HepG2 (cell line): Measurements from ENCODE around the gene BRD2. TPM values are rescaled to one million over a fixed set of nuclear protein-coding genes. Genes with fewer than 3 reads are reported as not detected.
A peak's percentile ranks its signal among the peaks of the same experiment; 100 is the strongest.

Experiments used
- HDAC1 ChIP-seq: sonication (generic); formaldehyde crosslinking; IDR thresholded peaks from 2 replicates; pipeline ENCODE4 v1.5.1; 2020; ENCODE audit warnings: mild to moderate bottlenecking, missing genetic modification reagents
- HNF4G ChIP-seq, 2 experiments: sonication (generic) in 1 of 2; formaldehyde crosslinking in 1 of 2; IDR thresholded peaks; 2 replicates each; pipeline versions ENCODE4 v1.4.0 to v1.6.1; 2011 to 2020; ENCODE audit warnings: borderline replicate concordance in 2 of 2, low read depth in 2 of 2, mild to moderate bottlenecking in 2 of 2, low read length in 1 of 2, missing genetic modification reagents in 1 of 2, moderate library complexity in 1 of 2
- KDM5A ChIP-seq: fragments of 200-600 bp; sonication (generic); IDR thresholded peaks from 2 replicates; pipeline ENCODE4 v1.7.0; 2018; ENCODE audit warnings: antibody characterized with exemption, mild to moderate bottlenecking, low read length, borderline replicate concordance
- KLF16 ChIP-seq, 2 experiments: sonication (generic) in 1 of 2; formaldehyde crosslinking in 1 of 2; IDR thresholded peaks; 2 replicates each; pipeline versions ENCODE4 v1.6.1 to v1.8.0; 2016 to 2023; ENCODE audit warnings: missing genetic modification reagents in 2 of 2, missing compliant biosample characterization in 1 of 2
- MEIS2 ChIP-seq: sonication (generic); formaldehyde crosslinking; IDR thresholded peaks from 2 replicates; pipeline ENCODE4 v1.9.0; 2021; ENCODE audit warnings: mild to moderate bottlenecking, missing genetic modification reagents
- NFYB ChIP-seq: sonication (generic); formaldehyde crosslinking; IDR thresholded peaks from 2 replicates; pipeline ENCODE4 v1.4.0; 2020; ENCODE audit warnings: missing genetic modification reagents
- PRPF4 ChIP-seq: fragments of 200-400 bp; formaldehyde crosslinking; IDR thresholded peaks from 2 replicates; pipeline ENCODE4 v1.6.1; 2016; ENCODE audit warnings: low read length, low read depth; ENCODE audit not compliant: poor library complexity, severe bottlenecking
- TEAD2 ChIP-seq: sonication (generic); formaldehyde crosslinking; IDR thresholded peaks from 2 replicates; pipeline ENCODE4 v1.9.0; 2021; ENCODE audit warnings: missing genetic modification reagents
- U2AF1 ChIP-seq: fragments of 200-400 bp; formaldehyde crosslinking; optimal IDR thresholded peaks from 2 replicates; pipeline ENCODE3; 2017; ENCODE audit warnings: mild to moderate bottlenecking, low read depth, low read length
- ZMAT3 ChIP-seq: sonication (generic); formaldehyde crosslinking; conservative IDR thresholded peaks from 2 replicates; pipeline ENCODE4 v1.7.0; 2021; ENCODE audit warnings: missing genetic modification reagents
- ZNF33B ChIP-seq: sonication (generic); formaldehyde crosslinking; IDR thresholded peaks from 2 replicates; pipeline ENCODE4 v1.5.1; 2020; ENCODE audit warnings: mild to moderate bottlenecking, missing genetic modification reagents
- ZNF570 ChIP-seq: sonication (generic); formaldehyde crosslinking; IDR thresholded peaks from 2 replicates; pipeline ENCODE4 v1.4.0; 2020; ENCODE audit warnings: mild to moderate bottlenecking, missing genetic modification reagents, borderline replicate concordance
- ZNF598 ChIP-seq: sonication (generic); formaldehyde crosslinking; IDR thresholded peaks from 2 replicates; pipeline ENCODE4 v1.5.1; 2020; ENCODE audit warnings: mild to moderate bottlenecking, missing genetic modification reagents, borderline replicate concordance
- ZNF607 ChIP-seq: sonication (generic); formaldehyde crosslinking; IDR thresholded peaks from 2 replicates; pipeline ENCODE4 v1.5.1; 2020; ENCODE audit warnings: missing genetic modification reagents, mild to moderate bottlenecking, borderline replicate concordance
- ZNF768 ChIP-seq: sonication (generic); formaldehyde crosslinking; IDR thresholded peaks from 2 replicates; pipeline ENCODE4 v1.4.0; 2020; ENCODE audit warnings: missing genetic modification reagents
- ZNF792 ChIP-seq: IDR thresholded peaks from 2 replicates; pipeline ENCODE4 v1.6.1; 2016
- ZSCAN31 ChIP-seq: sonication (generic); formaldehyde crosslinking; IDR thresholded peaks from 2 replicates; pipeline ENCODE4 v1.5.0; 2020; ENCODE audit warnings: low read depth, mild to moderate bottlenecking, missing genetic modification reagents
- polyA plus RNA-seq, 8 experiments: library from polyadenylated mRNA; depleted of rRNA in 3 of 8; stranded (reverse) in 7 of 8; unstranded in 1 of 8; fragments of >200 nt; fragmentation: Illumina TruSeq in 4 of 8; extraction: Trizol in 4 of 8; gene quantifications; 2 replicates each; pipeline versions ENCODE4 v1.2.1 to v1.2.3, GENCODE V29; 2011 to 2016; ENCODE audit warnings: low read depth in 4 of 8, missing spikeins in 1 of 8, mixed read lengths in 1 of 8; ENCODE audit not compliant: insufficient read depth in 1 of 8
- total RNA-seq, 5 experiments: library from RNA; depleted of rRNA; stranded (reverse); fragments of >200 nt; fragmentation: Illumina TruSeq; extraction: Trizol; gene quantifications; 2 replicates each; pipeline ENCODE4 v1.2.3, GENCODE V29; 2016; ENCODE audit warnings: low read depth in 1 of 5
- TF ChIP-seq, protein P1 (sequence below): sonication (generic); formaldehyde crosslinking; IDR thresholded peaks from 2 replicates; pipeline ENCODE4 v1.4.0; 2020; ENCODE audit warnings: missing genetic modification reagents
- TF ChIP-seq, protein P2 (sequence below): sonication (generic); formaldehyde crosslinking; IDR thresholded peaks from 2 replicates; pipeline ENCODE4 v1.4.0; 2020; ENCODE audit warnings: missing genetic modification reagents
- TF ChIP-seq, protein P3 (sequence below): sonication (generic); formaldehyde crosslinking; IDR thresholded peaks from 2 replicates; pipeline ENCODE4 v1.4.0; 2020; ENCODE audit warnings: mild to moderate bottlenecking, low read depth, missing genetic modification reagents
- TF ChIP-seq, protein P4 (sequence below): IDR thresholded peaks from 2 replicates; pipeline ENCODE4 v1.6.1; 2016

Gene BRD2
- total and polyA plus RNA-seq, 2 of the 13 experiments (the other 11 are each of a cell fraction or from before 2014, with no cell fraction given), result 143 to 202 TPM

DNA sequence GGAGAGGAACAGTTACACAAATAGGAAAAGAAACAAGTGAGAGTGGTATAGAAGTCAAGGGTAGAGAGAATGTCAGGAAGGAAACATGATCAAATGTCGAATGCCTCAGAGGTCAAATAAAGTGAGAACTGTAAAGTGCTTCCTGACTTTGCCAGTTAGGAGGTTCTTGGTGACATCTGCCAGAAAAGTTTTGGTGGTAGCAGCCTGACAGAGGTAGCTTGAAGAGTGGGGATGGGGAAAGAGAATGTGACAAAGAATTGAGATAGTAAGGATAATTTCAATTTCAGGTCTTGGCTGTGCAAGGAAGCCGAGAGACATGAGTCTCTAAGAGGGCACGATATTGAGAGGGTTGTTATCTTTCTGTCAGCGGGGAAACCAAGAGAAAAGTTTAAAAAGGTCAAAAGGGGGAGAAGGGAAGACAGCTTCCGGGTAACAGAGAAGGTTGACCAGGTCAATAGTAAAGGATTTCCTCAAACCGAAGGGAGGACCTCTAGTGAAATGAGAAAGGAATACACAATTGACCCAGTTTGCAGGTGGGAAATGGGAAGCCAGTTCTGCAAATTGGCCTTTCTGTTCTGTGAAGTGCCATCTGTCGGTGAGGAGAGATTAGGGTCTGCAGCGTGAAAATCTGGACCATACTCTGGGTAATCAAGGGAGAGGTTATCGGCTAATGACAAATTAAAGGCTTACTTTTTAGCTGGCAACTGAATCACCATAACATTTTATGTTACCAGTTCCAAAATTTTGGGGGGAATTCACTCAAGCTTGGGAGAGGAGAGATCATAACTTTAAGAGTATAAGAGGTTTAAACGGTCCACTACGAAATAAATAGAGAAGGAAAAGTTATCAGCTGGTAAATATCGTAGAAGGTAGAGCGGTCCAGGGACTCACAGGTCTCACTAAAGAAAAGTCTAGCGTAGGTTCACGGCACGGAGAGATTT, 973 bp upstream of the BRD2 start (continued):
- TF ChIP-seq, protein P1, sequence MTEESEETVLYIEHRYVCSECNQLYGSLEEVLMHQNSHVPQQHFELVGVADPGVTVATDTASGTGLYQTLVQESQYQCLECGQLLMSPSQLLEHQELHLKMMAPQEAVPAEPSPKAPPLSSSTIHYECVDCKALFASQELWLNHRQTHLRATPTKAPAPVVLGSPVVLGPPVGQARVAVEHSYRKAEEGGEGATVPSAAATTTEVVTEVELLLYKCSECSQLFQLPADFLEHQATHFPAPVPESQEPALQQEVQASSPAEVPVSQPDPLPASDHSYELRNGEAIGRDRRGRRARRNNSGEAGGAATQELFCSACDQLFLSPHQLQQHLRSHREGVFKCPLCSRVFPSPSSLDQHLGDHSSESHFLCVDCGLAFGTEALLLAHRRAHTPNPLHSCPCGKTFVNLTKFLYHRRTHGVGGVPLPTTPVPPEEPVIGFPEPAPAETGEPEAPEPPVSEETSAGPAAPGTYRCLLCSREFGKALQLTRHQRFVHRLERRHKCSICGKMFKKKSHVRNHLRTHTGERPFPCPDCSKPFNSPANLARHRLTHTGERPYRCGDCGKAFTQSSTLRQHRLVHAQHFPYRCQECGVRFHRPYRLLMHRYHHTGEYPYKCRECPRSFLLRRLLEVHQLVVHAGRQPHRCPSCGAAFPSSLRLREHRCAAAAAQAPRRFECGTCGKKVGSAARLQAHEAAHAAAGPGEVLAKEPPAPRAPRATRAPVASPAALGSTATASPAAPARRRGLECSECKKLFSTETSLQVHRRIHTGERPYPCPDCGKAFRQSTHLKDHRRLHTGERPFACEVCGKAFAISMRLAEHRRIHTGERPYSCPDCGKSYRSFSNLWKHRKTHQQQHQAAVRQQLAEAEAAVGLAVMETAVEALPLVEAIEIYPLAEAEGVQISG, result peak; percentile 60
- TF ChIP-seq ZNF607 (CRISPR knock-in tag), result 0 out of 2 replicates have a peak, but pooled peaks have one; percentile 47
- no peak for TF ChIP-seq ZMAT3 (CRISPR knock-in tag)
- TF ChIP-seq U2AF1, result peak; percentile 5
- no peak for TF ChIP-seq ZNF792 (CRISPR knock-in tag)
- no peak for TF ChIP-seq HNF4G (IDR thresholded peaks at IDR 0.05; ENCODE audit: borderline replicate concordance, low read depth, low read length)
- TF ChIP-seq HNF4G (CRISPR knock-in tag; IDR thresholded peaks at IDR 0.05; ENCODE audit: borderline replicate concordance, low read depth), result no peak
- no peak for TF ChIP-seq ZNF598 (CRISPR knock-in tag)
- TF ChIP-seq HDAC1, result peak; percentile 34
- no peak for TF ChIP-seq KDM5A
- TF ChIP-seq, protein P2, sequence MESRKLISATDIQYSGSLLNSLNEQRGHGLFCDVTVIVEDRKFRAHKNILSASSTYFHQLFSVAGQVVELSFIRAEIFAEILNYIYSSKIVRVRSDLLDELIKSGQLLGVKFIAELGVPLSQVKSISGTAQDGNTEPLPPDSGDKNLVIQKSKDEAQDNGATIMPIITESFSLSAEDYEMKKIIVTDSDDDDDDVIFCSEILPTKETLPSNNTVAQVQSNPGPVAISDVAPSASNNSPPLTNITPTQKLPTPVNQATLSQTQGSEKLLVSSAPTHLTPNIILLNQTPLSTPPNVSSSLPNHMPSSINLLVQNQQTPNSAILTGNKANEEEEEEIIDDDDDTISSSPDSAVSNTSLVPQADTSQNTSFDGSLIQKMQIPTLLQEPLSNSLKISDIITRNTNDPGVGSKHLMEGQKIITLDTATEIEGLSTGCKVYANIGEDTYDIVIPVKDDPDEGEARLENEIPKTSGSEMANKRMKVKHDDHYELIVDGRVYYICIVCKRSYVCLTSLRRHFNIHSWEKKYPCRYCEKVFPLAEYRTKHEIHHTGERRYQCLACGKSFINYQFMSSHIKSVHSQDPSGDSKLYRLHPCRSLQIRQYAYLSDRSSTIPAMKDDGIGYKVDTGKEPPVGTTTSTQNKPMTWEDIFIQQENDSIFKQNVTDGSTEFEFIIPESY (CRISPR knock-in tag), result no peak
- TF ChIP-seq ZNF33B (CRISPR knock-in tag), result no peak
- no peak for TF ChIP-seq PRPF4
- TF ChIP-seq ZNF768 (CRISPR knock-in tag), result no peak
- 0 out of 2 replicates have a peak, but pooled peaks have one; percentile 40 for TF ChIP-seq MEIS2 (CRISPR knock-in tag)
- no peak for TF ChIP-seq ZNF570 (CRISPR knock-in tag)
- TF ChIP-seq, protein P3, sequence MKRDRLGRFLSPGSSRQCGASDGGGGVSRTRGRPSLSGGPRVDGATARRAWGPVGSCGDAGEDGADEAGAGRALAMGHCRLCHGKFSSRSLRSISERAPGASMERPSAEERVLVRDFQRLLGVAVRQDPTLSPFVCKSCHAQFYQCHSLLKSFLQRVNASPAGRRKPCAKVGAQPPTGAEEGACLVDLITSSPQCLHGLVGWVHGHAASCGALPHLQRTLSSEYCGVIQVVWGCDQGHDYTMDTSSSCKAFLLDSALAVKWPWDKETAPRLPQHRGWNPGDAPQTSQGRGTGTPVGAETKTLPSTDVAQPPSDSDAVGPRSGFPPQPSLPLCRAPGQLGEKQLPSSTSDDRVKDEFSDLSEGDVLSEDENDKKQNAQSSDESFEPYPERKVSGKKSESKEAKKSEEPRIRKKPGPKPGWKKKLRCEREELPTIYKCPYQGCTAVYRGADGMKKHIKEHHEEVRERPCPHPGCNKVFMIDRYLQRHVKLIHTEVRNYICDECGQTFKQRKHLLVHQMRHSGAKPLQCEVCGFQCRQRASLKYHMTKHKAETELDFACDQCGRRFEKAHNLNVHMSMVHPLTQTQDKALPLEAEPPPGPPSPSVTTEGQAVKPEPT (CRISPR knock-in tag), result no peak
- TF ChIP-seq KLF16 (CRISPR knock-in tag; IDR thresholded peaks at IDR 0.05), result no peak
- TF ChIP-seq TEAD2 (CRISPR knock-in tag), result no peak
- TF ChIP-seq, protein P4, sequence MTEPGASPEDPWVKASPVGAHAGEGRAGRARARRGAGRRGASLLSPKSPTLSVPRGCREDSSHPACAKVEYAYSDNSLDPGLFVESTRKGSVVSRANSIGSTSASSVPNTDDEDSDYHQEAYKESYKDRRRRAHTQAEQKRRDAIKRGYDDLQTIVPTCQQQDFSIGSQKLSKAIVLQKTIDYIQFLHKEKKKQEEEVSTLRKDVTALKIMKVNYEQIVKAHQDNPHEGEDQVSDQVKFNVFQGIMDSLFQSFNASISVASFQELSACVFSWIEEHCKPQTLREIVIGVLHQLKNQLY (CRISPR knock-in tag), result no peak; the same call in 1 of the 2 replicates
- no peak for TF ChIP-seq ZSCAN31 (CRISPR knock-in tag)
- no peak for TF ChIP-seq NFYB (CRISPR knock-in tag)
